HEK293T (cell line): ENCODE results near the gene TK2.

ENCODE experiments used
- CTCF ChIA-PET: fragments of 350-600 bp; formaldehyde crosslinking; extraction: SDS; loops from one replicate; lab custom pipeline; 2021; ENCODE audit warnings: antibody characterized with exemption, inconsistent platforms; lab: Yijun Ruan, JAX
- POLR2A ChIA-PET: fragments of 350-600 bp; formaldehyde crosslinking; extraction: SDS; loops from one replicate; lab custom pipeline; 2020; ENCODE audit warnings: antibody characterized with exemption, inconsistent platforms; lab: Yijun Ruan, JAX
- DNase-seq: peaks from one replicate; pipeline ENCODE4 v3.0.0; 2012; ENCODE audit warnings: mixed read lengths; ENCODE audit errors: extremely low spot score
- ARNT ChIP-seq: fragments of 450-650 bp; IDR thresholded peaks from 2 replicates; pipeline ENCODE4 v1.6.1; 2017; ENCODE audit warnings: mild to moderate bottlenecking
- BHLHE40 ChIP-seq: fragments of 450-650 bp; IDR thresholded peaks from 2 replicates; pipeline ENCODE4 v1.6.1; 2016; ENCODE audit warnings: mild to moderate bottlenecking, moderate library complexity, borderline replicate concordance
- CTBP1 ChIP-seq: fragments of 450-650 bp; IDR thresholded peaks from 2 replicates; pipeline ENCODE4 v1.6.1; 2016; ENCODE audit warnings: borderline replicate concordance
- ELF4 ChIP-seq: fragments of 450-650 bp; IDR thresholded peaks from 2 replicates; pipeline ENCODE4 v1.6.1; 2017; ENCODE audit warnings: antibody characterized with exemption
- FOXA1 ChIP-seq: fragments of 450-650 bp; IDR thresholded peaks from 2 replicates; pipeline ENCODE4 v1.6.1; 2016; ENCODE audit warnings: mild to moderate bottlenecking
- FOXK2 ChIP-seq: fragments of 450-650 bp; IDR thresholded peaks from 2 replicates; pipeline ENCODE4 v1.6.1; 2016; ENCODE audit warnings: mild to moderate bottlenecking
- FOXM1 ChIP-seq: fragments of 450-650 bp; IDR thresholded peaks from 2 replicates; pipeline ENCODE4 v1.6.1; 2017; ENCODE audit warnings: mild to moderate bottlenecking, borderline replicate concordance
- HDGF ChIP-seq: fragments of 450-650 bp; IDR thresholded peaks from 2 replicates; pipeline ENCODE4 v1.6.1; 2017; ENCODE audit warnings: antibody characterized with exemption, borderline replicate concordance
- L3MBTL2 ChIP-seq: fragments of 450-650 bp; conservative IDR thresholded peaks from 2 replicates; pipeline ENCODE4 v1.6.1; 2016; ENCODE audit warnings: mild to moderate bottlenecking
- LEF1 ChIP-seq: fragments of 450-650 bp; IDR thresholded peaks from 2 replicates; pipeline ENCODE4 v1.6.1; 2017; ENCODE audit warnings: mild to moderate bottlenecking, borderline replicate concordance
- NFRKB ChIP-seq: fragments of 450-650 bp; IDR thresholded peaks from 2 replicates; pipeline ENCODE4 v1.6.1; 2016; ENCODE audit warnings: mild to moderate bottlenecking, moderate library complexity
- PKNOX1 ChIP-seq: fragments of 450-650 bp; IDR thresholded peaks from 2 replicates; pipeline ENCODE4 v1.6.1; 2016
- SP1 ChIP-seq: fragments of 450-650 bp; IDR thresholded peaks from 2 replicates; pipeline ENCODE4 v1.6.1; 2017
- SUZ12 ChIP-seq: fragments of 450-650 bp; IDR thresholded peaks from 2 replicates; pipeline ENCODE4 v1.6.1; 2016; ENCODE audit warnings: mild to moderate bottlenecking
- TARDBP ChIP-seq: fragments of 450-650 bp; IDR thresholded peaks from 2 replicates; pipeline ENCODE4 v1.6.1; 2016
- ZNF384 ChIP-seq: fragments of 450-650 bp; IDR thresholded peaks from 2 replicates; pipeline ENCODE4 v1.6.1; 2016

The TK2 gene

GRCh38 chr16:66538910-66539309 is 11.0 kb downstream of the TK2 start:
- no peak for DNase-seq
- ChIA-PET CTCF (no interaction called here), POLR2A (interaction anchor here (0.8 to 1.5 kb wide), 2 partner anchors 9 to 13 kb away, joined by 4 to 5 read pairs; partner anchors contain the start of gene CKLF)
- no peak for TF ChIP-seq ZNF384
- TF ChIP-seq TARDBP, result no peak
- TF ChIP-seq SP1, result no peak
- TF ChIP-seq CTBP1, result no peak
- TF ChIP-seq HDGF, result no peak
- no peak for TF ChIP-seq PKNOX1
- no peak for TF ChIP-seq ELF4
- no peak for TF ChIP-seq BHLHE40
- no peak for TF ChIP-seq SUZ12
- no peak for TF ChIP-seq FOXM1
- TF ChIP-seq L3MBTL2, result no peak
- no peak for TF ChIP-seq ARNT
- no peak for TF ChIP-seq FOXA1
- no peak for TF ChIP-seq LEF1
- no peak for TF ChIP-seq NFRKB

GRCh38 chr16:66537236-66537635 is 12.7 kb downstream of the TK2 start:
- DNase-seq, result no peak
- TF ChIP-seq ARNT, result no peak
- TF ChIP-seq NFRKB, result no peak
- no peak for TF ChIP-seq SUZ12
- TF ChIP-seq BHLHE40, result no peak
- TF ChIP-seq FOXA1, result no peak
- no peak for TF ChIP-seq ZNF384
- TF ChIP-seq PKNOX1, result no peak
- no peak for TF ChIP-seq TARDBP
- TF ChIP-seq HDGF, result no peak
- POLR2A ChIA-PET, result interaction anchor here (1.3 kb wide), 1 partner anchor 11 kb away, joined by 3 read pairs; no protein-coding TSS in a partner anchor
- CTCF ChIA-PET, result no interaction called here

GRCh38 chr16:66536525-66536924 is 13.4 kb downstream of the TK2 start:
- CTCF ChIA-PET, result no interaction called here
- TF ChIP-seq NFRKB (no peak), SUZ12 (no peak), ELF4 (no peak), SP1 (no peak), ZNF384 (no peak), ARNT (no peak), FOXM1 (no peak), FOXK2 (no peak), PKNOX1 (no peak), CTBP1 (no peak), L3MBTL2 (no peak), LEF1 (no peak), HDGF (no peak), FOXA1 (no peak), TARDBP (no peak), BHLHE40 (no peak)
- no peak for DNase-seq
- POLR2A ChIA-PET, result interaction anchor here (1.3 kb wide), 1 partner anchor 11 kb away, joined by 3 read pairs; no protein-coding TSS in a partner anchor

- TF ChIP-seq HDGF, result no peak
- TF ChIP-seq ELF4, result no peak
- TF ChIP-seq ARNT, result no peak
- ChIA-PET CTCF (no interaction called here), POLR2A (no interaction called here)
- no peak for DNase-seq
Observed at GRCh38 chr16:66534376-66534799, 15.5 kb downstream of the TK2 start.

GRCh38 chr16:66529475-66529874 is 20.4 kb downstream of the TK2 start:
- DNase-seq, result no peak
- POLR2A ChIA-PET, result interaction anchor here (0.7 to 1.2 kb wide), 2 partner anchors 10 to 23 kb away, joined by 3 to 4 read pairs; partner anchors contain the start of gene CKLF
- TF ChIP-seq PKNOX1 (no peak), FOXM1 (no peak), SP1 (no peak), ARNT (no peak), CTBP1 (no peak), FOXK2 (no peak), TARDBP (no peak), SUZ12 (no peak), BHLHE40 (no peak), HDGF (no peak), ZNF384 (no peak), NFRKB (no peak), L3MBTL2 (no peak), FOXA1 (no peak), ELF4 (no peak), LEF1 (no peak)
- CTCF ChIA-PET, result no interaction called here

- TF ChIP-seq SUZ12, result no peak
- TF ChIP-seq BHLHE40, result no peak
- TF ChIP-seq ZNF384, result no peak
- no peak for TF ChIP-seq L3MBTL2
- TF ChIP-seq PKNOX1, result no peak
- TF ChIP-seq HDGF, result no peak
- no peak for TF ChIP-seq FOXK2
- TF ChIP-seq CTBP1, result no peak
- TF ChIP-seq NFRKB, result no peak
- TF ChIP-seq SP1, result no peak
- no peak for TF ChIP-seq TARDBP
- TF ChIP-seq LEF1, result no peak
- no peak for TF ChIP-seq ELF4
- no peak for TF ChIP-seq ARNT
- no peak for TF ChIP-seq FOXA1
- TF ChIP-seq FOXM1, result no peak
- POLR2A ChIA-PET, result no interaction called here
- CTCF ChIA-PET, result no interaction called here
- no peak for DNase-seq
Observed at GRCh38 chr16:66528294-66528693, 21.6 kb downstream of the TK2 start.
